Activated gamma-delta T cell (primary cell): ENCODE measurements around the gene A2M.

Source experiments
- DNase-seq: peaks from one replicate; lab custom pipeline; 2025; lab: John Stamatoyannopoulos, UW

A2M gene

GRCh38 chr12:9073076-9073475, 42.6 kb downstream of the A2M start:
- DNase-seq, result no peak

- DNase-seq, result no peak
Observed at GRCh38 chr12:9072481-9073038, 43.2 kb downstream of the A2M start.

GRCh38 chr12:9071969-9072368, 43.8 kb downstream of the A2M start:
- no peak for DNase-seq

- no peak for DNase-seq
Observed at GRCh38 chr12:9071518-9071917, 44.2 kb downstream of the A2M start.

- DNase-seq, result no peak
Observed at GRCh38 chr12:9070351-9070750, 45.4 kb downstream of the A2M start.

- DNase-seq, result no peak
Observed at GRCh38 chr12:9068600-9068999, 47.1 kb downstream of the A2M start.

GRCh38 chr12:9068086-9068485, 47.6 kb downstream of the A2M start:
- no peak for DNase-seq

GRCh38 chr12:9066755-9067423, 48.8 kb downstream of the A2M start:
- DNase-seq, result no peak

GRCh38 chr12:9066183-9066623, 49.5 kb downstream of the A2M start:
- DNase-seq, result no peak

GRCh38 chr12:9065607-9065856, 50.2 kb downstream of the A2M start:
- no peak for DNase-seq

- no peak for DNase-seq
Observed at GRCh38 chr12:9064815-9065606, 50.7 kb downstream of the A2M start.

- no peak for DNase-seq
Observed at GRCh38 chr12:9064201-9064814, 51.4 kb downstream of the A2M start.

GRCh38 chr12:9052610-9053009, 63.1 kb downstream of the A2M start:
- no peak for DNase-seq

GRCh38 chr12:9051158-9051550, 64.6 kb downstream of the A2M start:
- no peak for DNase-seq

GRCh38 chr12:9050521-9051157, 65.1 kb downstream of the A2M start:
- DNase-seq, result no peak

- DNase-seq, result no peak
Observed at GRCh38 chr12:9049520-9050133, 66.1 kb downstream of the A2M start.

- DNase-seq, result no peak
Observed at GRCh38 chr12:9048930-9049329, 66.8 kb downstream of the A2M start.

GRCh38 chr12:9047105-9047504, 68.6 kb downstream of the A2M start:
- no peak for DNase-seq

- DNase-seq, result no peak
Observed at GRCh38 chr12:9043766-9044165, 72.0 kb downstream of the A2M start.

- no peak for DNase-seq
Observed at GRCh38 chr12:9041321-9041720, 74.4 kb downstream of the A2M start.

GRCh38 chr12:9040484-9041186, 75.1 kb downstream of the A2M start:
- no peak for DNase-seq
